Type B pancreatic cell (in vitro differentiated cells): ENCODE results near the gene MGMT. TPM values are rescaled to one million over a fixed set of nuclear protein-coding genes. Genes with fewer than 3 reads are reported as not detected.

Source experiments
- DNase-seq: peaks from one replicate; pipeline ENCODE4 v3.0.0; 2021; ENCODE audit warnings: mixed read lengths; ENCODE audit not compliant: unreplicated experiment; ENCODE audit errors: extremely low spot score
- H3K27ac Mint-ChIP-seq: 2 replicates; pipeline ENCODE4 v1.8.0; 2021; ENCODE audit warnings: mild to moderate bottlenecking, mixed read lengths
- H3K27me3 Mint-ChIP-seq: 2 replicates; pipeline ENCODE4 v1.8.0; 2021; ENCODE audit warnings: mixed read lengths
- H3K36me3 Mint-ChIP-seq: 2 replicates; pipeline ENCODE4 v1.8.0; 2021; ENCODE audit warnings: mixed read lengths
- H3K4me1 Mint-ChIP-seq: one replicate; pipeline ENCODE4 v1.8.0; 2021; ENCODE audit warnings: mixed read lengths; ENCODE audit not compliant: unreplicated experiment
- H3K4me3 Mint-ChIP-seq: 2 replicates; pipeline ENCODE4 v1.8.0; 2021; ENCODE audit warnings: mild to moderate bottlenecking, mixed read lengths
- H3K9me3 Mint-ChIP-seq: 2 replicates; pipeline ENCODE4 v1.8.0; 2021; ENCODE audit warnings: mixed read lengths
- CTCF ChIP-seq: fragments of 200-600 bp; sonication (generic); conservative IDR thresholded peaks from 2 replicates; pipeline ENCODE4 v1.5.0; 2021; ENCODE audit warnings: antibody characterized with exemption, mild to moderate bottlenecking
- total RNA-seq: library from RNA; stranded (reverse); gene quantifications from 2 replicates; pipeline ENCODE4 v1.2.1, GENCODE V29; 2021; ENCODE audit warnings: low replicate concordance

MGMT gene
- total RNA-seq, 1 donor from 2014 or later: 18.8 TPM

DNA sequence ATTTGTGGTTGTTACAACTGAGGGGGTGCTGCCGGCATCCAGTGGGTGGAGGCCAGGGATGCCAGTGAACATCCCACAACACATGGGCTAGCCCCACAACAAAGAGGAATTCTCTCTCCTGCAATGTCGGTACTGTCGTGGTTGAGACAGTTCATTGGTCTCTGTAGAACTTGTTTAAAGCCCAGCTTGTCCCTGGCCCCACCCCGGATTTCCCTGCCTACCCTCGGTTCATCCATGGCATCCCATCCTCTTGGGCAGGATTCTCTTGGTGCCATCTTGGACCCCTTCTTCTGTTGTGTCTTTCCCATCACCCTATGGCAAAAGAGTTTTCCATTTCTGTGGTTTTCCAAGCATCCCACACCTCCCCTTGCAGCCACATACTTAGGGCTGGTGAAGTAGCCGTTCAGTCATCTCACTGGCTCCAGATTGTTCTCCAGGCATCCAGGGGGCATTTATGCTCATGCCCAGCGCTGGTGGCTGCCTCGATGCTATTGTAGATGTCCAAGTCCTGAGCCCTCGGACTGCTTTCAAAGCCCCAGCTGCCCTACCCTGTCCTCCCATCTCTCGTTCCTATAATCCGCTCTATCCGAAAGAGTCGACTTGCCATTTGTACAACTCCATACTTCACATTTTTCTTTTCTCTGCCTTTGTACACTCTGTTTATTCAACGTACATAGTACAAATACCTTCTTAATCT lies 39.2 kb downstream of the MGMT start:
- peaks cover 9% of the 10 kb centered on the region for H3K36me3 Mint-ChIP-seq
- H3K4me3 Mint-ChIP-seq: no peak overlapping the region
- no peak for DNase-seq
- peaks cover 4% of the 10 kb centered on the region for H3K4me1 Mint-ChIP-seq
- H3K27me3 Mint-ChIP-seq: no peaks in the 10 kb centered on the region
- TF ChIP-seq CTCF: no peak
- H3K27ac Mint-ChIP-seq: no peak overlapping the region
- no peaks in the 10 kb centered on the region for H3K9me3 Mint-ChIP-seq

GRCh38 chr10:129507216-129507889 lies 40.3 kb downstream of the MGMT start:
- Mint-ChIP-seq H3K27me3 (no peaks in the 10 kb centered on the region), H3K27ac (no peak overlapping the region), H3K9me3 (no peaks in the 10 kb centered on the region), H3K36me3 (peaks cover 6% of the 10 kb centered on the region), H3K4me3 (no peak overlapping the region), H3K4me1 (peaks cover under 1% of the 10 kb centered on the region)
- no peak for TF ChIP-seq CTCF
- no peak for DNase-seq

DNA sequence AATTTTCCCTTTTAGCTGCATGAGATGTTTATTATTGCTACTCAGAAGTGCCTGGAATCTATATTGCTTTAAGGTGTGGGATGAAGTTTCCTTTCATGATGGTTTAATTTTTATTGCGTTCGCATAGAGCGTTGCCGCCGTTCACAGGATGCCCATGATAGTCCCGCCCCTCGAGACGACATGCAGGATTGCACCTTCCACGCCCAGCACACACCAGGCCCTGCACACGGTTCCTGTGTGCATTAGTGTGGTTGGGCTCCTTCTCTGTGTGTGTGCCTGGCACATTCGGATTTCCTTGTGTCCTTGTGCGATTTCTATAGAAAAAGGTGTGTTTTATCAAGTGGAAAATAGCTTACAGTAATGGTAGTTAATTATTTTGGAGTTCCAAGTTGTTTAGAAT lies 42.1 kb downstream of the MGMT start:
- H3K9me3 Mint-ChIP-seq: no peaks in the 10 kb centered on the region
- H3K4me1 Mint-ChIP-seq: peaks cover 3% of the 10 kb centered on the region
- H3K36me3 Mint-ChIP-seq: peaks cover 6% of the 10 kb centered on the region
- no peak for TF ChIP-seq CTCF
- H3K4me3 Mint-ChIP-seq: no peak overlapping the region
- no peak for DNase-seq
- H3K27me3 Mint-ChIP-seq: no peaks in the 10 kb centered on the region
- no peak overlapping the region for H3K27ac Mint-ChIP-seq

- Mint-ChIP-seq H3K9me3 (no peaks in the 10 kb centered on the region), H3K27me3 (no peaks in the 10 kb centered on the region), H3K4me3 (no peak overlapping the region), H3K36me3 (peaks cover 6% of the 10 kb centered on the region), H3K4me1 (peaks cover 3% of the 10 kb centered on the region), H3K27ac (no peak overlapping the region)
- no peak for TF ChIP-seq CTCF
- DNase-seq: no peak
Observed at GRCh38 chr10:129509835-129510234, 42.8 kb downstream of the MGMT start.

GRCh38 chr10:129511086-129511485 lies 44.0 kb downstream of the MGMT start:
- H3K9me3 Mint-ChIP-seq: no peaks in the 10 kb centered on the region
- H3K27ac Mint-ChIP-seq: no peak overlapping the region
- no peak overlapping the region for H3K4me3 Mint-ChIP-seq
- H3K27me3 Mint-ChIP-seq: no peaks in the 10 kb centered on the region
- DNase-seq: no peak
- TF ChIP-seq CTCF: no peak
- H3K4me1 Mint-ChIP-seq: peaks cover 3% of the 10 kb centered on the region
- peaks cover 6% of the 10 kb centered on the region for H3K36me3 Mint-ChIP-seq
